GM21723 (cell line): ENCODE measurements around the gene ADAM29.
"Not testable (repeated sequence)": the region's sequence is repeated elsewhere in the genome, so short reads cannot be mapped to it uniquely, and the experiment has no call there.

ENCODE experiments used
- ATAC-seq: cut with Tn5 transposase; IDR thresholded peaks from one replicate; pipeline ENCODE4 v1.9.1; 2021; ENCODE audit warnings: mild to moderate bottlenecking, moderate library complexity; ENCODE audit not compliant: unreplicated experiment

The ADAM29 gene

GRCh38 chr4:174918058-174918457 is at the start of gene ADAM29:
Gene ADAM29, plus strand, starts transcription at chr4:174918358. Its CDS starts 57,168 bp downstream, at chr4:174975526.
- no peak for ATAC-seq

- ATAC-seq, result no peak
These were observed 48.8 kb upstream of the ADAM29 start for GRCh38 chr4:174869339-174869738.

GRCh38 chr4:174870311-174870710 is 47.8 kb upstream of the ADAM29 start:
- ATAC-seq, result no peak

- no peak for ATAC-seq
These were observed 46.8 kb upstream of the ADAM29 start for GRCh38 chr4:174871407-174871806.

GRCh38 chr4:174873146-174873545 is 45.0 kb upstream of the ADAM29 start:
- not testable (repeated sequence) for ATAC-seq

- no peak for ATAC-seq
These were observed 44.2 kb upstream of the ADAM29 start for GRCh38 chr4:174873931-174874330.

GRCh38 chr4:174874898-174875297 is 43.3 kb upstream of the ADAM29 start:
- no peak for ATAC-seq

DNA sequence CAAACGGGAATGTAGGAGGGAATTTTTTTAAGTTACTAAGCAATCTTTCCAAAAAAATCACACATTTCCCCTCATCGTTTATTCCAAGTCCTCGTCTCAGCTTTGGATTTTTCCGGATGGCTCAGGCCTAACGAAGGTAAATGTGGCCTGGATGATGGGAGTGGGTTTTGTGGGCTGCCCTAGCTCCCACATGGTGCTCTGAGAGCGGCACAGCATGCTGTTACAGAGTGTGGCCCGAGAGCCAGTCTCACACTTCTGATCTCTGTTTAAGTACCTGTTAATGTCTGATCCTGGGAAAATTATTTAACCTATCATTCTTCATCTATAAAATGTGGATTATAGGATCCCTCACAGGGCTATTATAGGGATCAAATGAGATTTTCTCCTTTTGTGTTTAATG is 38.2 kb upstream of the ADAM29 start:
- no peak for ATAC-seq

GRCh38 chr4:174882317-174882992 is 35.7 kb upstream of the ADAM29 start:
- ATAC-seq, result no peak

DNA sequence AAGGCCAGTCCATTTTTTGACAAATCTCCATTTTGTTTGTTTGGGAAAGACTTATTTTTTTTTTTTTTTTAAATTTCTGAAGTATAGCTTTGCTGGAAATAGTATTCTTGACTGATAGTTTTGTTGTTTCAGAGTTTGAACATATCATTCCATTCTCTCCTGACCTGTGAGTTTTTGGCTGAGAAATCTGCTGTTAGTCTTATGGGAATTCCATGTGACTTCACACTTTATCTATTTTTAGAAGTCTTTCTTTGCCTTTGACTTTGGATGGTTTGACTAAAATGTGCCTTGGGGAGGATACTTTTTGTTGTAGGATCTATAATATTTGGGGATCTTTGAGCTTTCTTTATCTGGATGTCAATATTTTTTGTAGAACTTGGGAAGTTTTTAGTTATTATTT is 10.7 kb upstream of the ADAM29 start:
- ATAC-seq, result no peak

DNA sequence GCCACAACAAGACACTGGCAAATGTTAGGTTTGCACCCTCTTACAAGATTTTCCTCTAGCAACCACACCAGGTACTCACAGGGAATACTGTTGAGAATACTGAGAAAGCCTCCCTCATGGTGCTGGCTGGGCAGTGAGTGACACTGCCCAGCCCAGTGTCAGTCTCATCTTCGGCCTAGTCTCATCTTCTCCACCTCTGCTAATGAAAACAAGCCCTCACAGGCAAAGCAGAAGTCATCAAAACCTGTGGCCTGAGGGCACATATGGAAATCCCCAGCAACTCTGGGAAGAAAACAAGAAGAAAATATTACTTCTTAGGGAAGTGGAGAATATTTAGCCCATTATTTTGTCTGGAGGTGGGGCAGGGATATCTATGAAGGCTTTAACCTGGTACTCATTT is 7.9 kb upstream of the ADAM29 start:
- no peak for ATAC-seq

DNA sequence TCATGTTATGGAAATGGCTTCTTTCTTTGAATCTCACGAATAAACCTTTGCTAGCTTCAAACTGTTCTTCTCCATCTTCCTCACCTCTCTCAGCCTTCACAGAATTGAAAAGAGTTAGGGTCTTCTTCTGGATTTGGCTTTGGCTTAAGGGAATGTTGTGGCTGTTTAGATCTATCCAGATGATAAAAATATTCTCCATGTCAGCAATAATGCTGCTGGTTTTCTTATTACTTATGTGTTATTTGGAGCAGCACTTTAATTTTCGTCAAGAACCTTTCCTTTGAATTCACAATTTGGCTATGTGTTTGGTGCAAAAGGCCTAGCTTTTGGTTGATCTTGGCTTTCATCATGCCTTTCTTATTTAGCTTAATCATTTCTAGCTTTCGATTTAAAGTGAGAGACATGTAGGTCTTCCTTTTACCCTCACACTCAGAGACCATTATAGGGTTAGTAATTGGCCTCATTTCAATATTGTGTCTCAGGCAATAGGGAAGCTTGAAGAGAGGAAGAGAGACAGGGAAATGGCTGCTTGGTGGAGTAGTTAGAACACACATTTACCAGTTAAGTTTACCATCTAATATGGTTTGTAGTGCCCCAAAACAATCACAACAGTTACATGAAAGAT is 5.1 kb upstream of the ADAM29 start:
- no peak for ATAC-seq

GRCh38 chr4:174919886-174920423 is 1.8 kb downstream of the ADAM29 start:
- no peak for ATAC-seq

GRCh38 chr4:174926958-174927357 is 8.8 kb downstream of the ADAM29 start:
- no peak for ATAC-seq

DNA sequence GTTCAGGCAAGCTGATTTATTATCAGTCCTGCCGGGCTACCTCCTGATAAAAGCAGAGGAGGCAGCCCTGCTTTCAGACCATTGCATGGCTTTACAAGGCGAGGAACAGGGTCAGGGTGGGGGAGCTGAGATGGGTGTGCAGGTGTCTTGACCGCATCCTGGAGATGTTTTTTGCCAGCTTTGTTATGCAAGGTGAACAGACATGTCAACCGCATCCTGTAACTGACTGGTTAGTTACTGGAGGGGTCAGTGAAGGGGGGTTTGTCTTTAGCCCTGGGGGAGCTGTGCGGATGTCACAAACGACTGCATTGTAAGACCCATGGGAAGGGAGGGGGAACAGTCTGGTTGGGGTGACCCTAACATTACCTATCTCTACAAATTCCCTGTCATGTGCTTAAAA is 10.0 kb downstream of the ADAM29 start:
- no peak for ATAC-seq

- ATAC-seq, result no peak
These were observed 10.6 kb downstream of the ADAM29 start for GRCh38 chr4:174928575-174929253.

DNA sequence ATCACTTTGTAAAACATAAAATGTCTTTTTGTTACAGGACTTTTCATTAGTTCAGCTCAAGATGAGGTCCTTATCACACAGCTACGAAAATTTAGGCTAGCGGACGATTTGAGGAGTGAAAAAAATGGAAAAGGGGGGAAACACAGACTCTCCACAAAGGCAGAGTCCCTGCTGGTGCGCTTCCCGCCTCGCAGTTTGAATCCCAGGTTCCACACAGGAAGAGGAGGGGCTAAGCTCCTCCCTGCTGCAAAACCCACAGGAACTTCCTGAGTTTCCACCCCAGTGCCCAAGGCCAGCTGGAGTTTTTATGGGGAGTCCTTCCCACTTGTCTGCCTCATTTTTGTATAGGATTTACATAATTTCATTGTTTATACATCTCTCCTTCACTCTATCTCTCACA is 11.2 kb downstream of the ADAM29 start:
- no peak for ATAC-seq

GRCh38 chr4:174930895-174931294 is 12.7 kb downstream of the ADAM29 start:
- ATAC-seq, result no peak

GRCh38 chr4:174933083-174933482 is 14.9 kb downstream of the ADAM29 start:
- no peak for ATAC-seq

DNA sequence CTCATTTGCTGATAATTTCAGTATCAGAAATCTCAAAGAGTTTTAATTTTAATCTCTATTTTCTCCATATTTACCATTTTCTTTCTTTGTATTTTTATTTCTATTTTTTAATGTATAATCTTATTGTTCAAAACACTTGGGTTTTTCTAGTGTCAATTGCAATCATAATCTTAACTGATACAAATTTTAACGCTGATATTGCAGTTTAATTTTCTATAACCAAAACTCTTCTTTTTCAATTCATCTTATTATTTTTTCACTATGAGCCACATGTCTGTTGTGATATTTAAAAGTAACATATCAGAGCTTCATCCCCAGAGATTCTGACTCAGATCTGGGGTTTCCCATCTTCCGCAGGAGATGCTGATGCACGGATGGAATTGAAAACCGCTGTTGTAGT is 16.2 kb downstream of the ADAM29 start:
- no peak for ATAC-seq

- ATAC-seq, result no peak
These were observed 17.4 kb downstream of the ADAM29 start for GRCh38 chr4:174935607-174936006.

DNA sequence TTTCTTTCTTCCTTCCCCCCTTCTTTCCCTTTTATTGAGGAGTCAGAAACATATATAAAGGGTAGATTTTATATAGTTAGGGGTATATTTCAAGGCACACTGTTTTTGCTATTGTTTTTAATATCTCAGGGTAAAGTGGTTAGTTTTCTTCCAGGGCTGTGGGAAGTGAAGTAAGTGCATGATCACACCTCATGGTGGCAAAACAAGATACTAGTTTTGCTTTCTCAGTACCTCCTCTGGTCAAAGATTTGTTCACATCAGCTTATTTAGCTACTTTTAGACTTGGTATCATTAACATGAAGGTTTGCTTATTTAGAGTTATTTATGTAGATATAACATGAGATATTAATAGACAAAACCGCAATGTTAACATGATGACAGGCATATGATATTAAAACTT is 21.8 kb downstream of the ADAM29 start:
- ATAC-seq, result no peak
